Suprapubic skin (tissue), 3 donors: ENCODE results near the gene C5orf47.

Source experiments
- POLR2A ChIP-seq, 2 donors: fragments of 450-650 bp; IDR thresholded peaks; one replicate each; pipeline ENCODE4 v1.6.1; 2017; ENCODE audit warnings: antibody characterized with exemption in 2 of 2, mild to moderate bottlenecking in 2 of 2, moderate library complexity in 2 of 2
- TF ChIP-seq, protein P1 (sequence below), 2 donors: fragments of 200-600 bp in 1 of 2; fragments of 450-650 bp in 1 of 2; sonication (generic) in 1 of 2; IDR thresholded peaks; one replicate each; pipeline ENCODE4 v1.5.1; 2016 to 2019; ENCODE audit warnings: antibody characterized with exemption in 2 of 2, mild to moderate bottlenecking in 1 of 2, moderate library complexity in 1 of 2

DNA sequence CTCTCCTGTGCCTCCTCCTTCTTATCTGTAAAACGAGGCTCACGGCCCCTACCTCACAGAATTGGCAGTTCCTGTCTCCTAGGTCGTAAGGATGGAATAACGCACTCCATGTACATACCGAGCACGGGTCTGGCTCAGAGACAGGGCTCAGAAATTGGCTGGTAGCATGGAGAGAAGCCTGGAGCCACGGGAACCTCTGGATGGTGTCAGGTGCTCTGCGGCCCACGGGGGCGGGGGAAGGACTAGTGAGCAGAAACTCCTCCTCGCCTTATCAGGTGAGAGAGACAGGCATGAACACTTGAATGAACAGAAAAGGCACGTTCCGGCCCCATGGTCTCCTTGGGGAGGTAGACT lies 15.4 kb upstream of the C5orf47 start:
- no peak for TF ChIP-seq POLR2A (IDR thresholded peaks at IDR 0.05)
- TF ChIP-seq, protein P1, sequence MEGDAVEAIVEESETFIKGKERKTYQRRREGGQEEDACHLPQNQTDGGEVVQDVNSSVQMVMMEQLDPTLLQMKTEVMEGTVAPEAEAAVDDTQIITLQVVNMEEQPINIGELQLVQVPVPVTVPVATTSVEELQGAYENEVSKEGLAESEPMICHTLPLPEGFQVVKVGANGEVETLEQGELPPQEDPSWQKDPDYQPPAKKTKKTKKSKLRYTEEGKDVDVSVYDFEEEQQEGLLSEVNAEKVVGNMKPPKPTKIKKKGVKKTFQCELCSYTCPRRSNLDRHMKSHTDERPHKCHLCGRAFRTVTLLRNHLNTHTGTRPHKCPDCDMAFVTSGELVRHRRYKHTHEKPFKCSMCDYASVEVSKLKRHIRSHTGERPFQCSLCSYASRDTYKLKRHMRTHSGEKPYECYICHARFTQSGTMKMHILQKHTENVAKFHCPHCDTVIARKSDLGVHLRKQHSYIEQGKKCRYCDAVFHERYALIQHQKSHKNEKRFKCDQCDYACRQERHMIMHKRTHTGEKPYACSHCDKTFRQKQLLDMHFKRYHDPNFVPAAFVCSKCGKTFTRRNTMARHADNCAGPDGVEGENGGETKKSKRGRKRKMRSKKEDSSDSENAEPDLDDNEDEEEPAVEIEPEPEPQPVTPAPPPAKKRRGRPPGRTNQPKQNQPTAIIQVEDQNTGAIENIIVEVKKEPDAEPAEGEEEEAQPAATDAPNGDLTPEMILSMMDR (IDR thresholded peaks at IDR 0.05): no peak
